AG04449 (cell line): ENCODE data around the gene SPON1.
A peak's percentile ranks its signal among the peaks of the same experiment; 100 is the strongest.

Experiments used
- CTCF ChIA-PET: fragments of 350-600 bp; formaldehyde crosslinking; extraction: SDS; loops from one replicate; lab custom pipeline; 2021; ENCODE audit warnings: antibody characterized with exemption; lab: Yijun Ruan, JAX
- POLR2A ChIA-PET: fragments of 400-600, 350-600 bp; formaldehyde crosslinking; extraction: SDS; loops from one replicate; lab custom pipeline; 2020; ENCODE audit warnings: antibody characterized with exemption, inconsistent platforms; lab: Yijun Ruan, JAX
- DNase-seq: peaks from one replicate; pipeline ENCODE4 v3.0.0-alpha.2; 2010; ENCODE audit warnings: low read depth, low spot score
- H3K4me3 ChIP-seq: 2 replicates; pipeline ENCODE4 v1.5.1; 2011; ENCODE audit warnings: low read depth, mild to moderate bottlenecking, control low read depth, low read length
- CTCF ChIP-seq: IDR thresholded peaks from one replicate; pipeline ENCODE4 v1.5.1; 2011; ENCODE audit warnings: mild to moderate bottlenecking, moderate library complexity, low read length, control low read depth, inconsistent platforms; ENCODE audit not compliant: insufficient read depth; ENCODE audit errors: missing control alignments

Gene SPON1

GRCh38 chr11:14242187-14242586 is 279.7 kb downstream of the SPON1 start:
- no peak for DNase-seq
- TF ChIP-seq CTCF: no peak
- CTCF ChIA-PET: no interaction called here
- POLR2A ChIA-PET: no interaction called here
- no peak overlapping the region for H3K4me3 ChIP-seq

- no peak overlapping the region for H3K4me3 ChIP-seq
- no peak for TF ChIP-seq CTCF
- POLR2A ChIA-PET: no interaction called here
- no peak for DNase-seq
- CTCF ChIA-PET: no interaction called here
Measured at GRCh38 chr11:14242733-14243132, 280.2 kb downstream of the SPON1 start.

- no peak overlapping the region for H3K4me3 ChIP-seq
- POLR2A ChIA-PET: no interaction called here
- CTCF ChIA-PET: interaction anchor here (4.2 kb wide), 1 partner anchor 289 kb away, joined by 28 read pairs; no protein-coding TSS in a partner anchor
- no peak for DNase-seq
- TF ChIP-seq CTCF: no peak
Measured at GRCh38 chr11:14244926-14245325, 282.4 kb downstream of the SPON1 start.

- DNase-seq: no peak
- ChIA-PET POLR2A (no interaction called here), CTCF (interaction anchor here (4.2 kb wide), 1 partner anchor 289 kb away, joined by 28 read pairs; no protein-coding TSS in a partner anchor)
- TF ChIP-seq CTCF: no peak
- no peak overlapping the region for H3K4me3 ChIP-seq
Measured at GRCh38 chr11:14245444-14245843, 282.9 kb downstream of the SPON1 start.

DNA sequence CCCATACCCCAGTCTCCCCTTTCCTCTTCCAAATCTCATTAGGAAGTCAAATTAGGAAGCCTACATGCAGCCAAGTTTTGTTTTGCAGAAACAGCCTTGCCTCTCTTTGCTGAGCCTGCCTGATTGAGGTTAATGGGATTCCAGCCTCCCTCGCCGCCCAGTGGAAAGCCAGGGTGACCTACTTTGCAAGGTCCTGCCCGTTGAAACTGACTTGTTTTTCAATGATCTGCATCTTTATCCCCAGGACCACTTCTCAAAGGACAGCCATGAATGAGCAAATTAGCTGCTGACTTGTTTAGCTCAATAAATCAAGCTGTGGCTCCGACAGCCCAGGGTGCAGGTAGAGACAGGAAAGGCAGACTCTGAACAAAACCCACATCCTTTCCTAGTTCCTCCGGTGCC is 286.1 kb downstream of the SPON1 start:
- ChIA-PET POLR2A (no interaction called here), CTCF (interaction anchor here (1.2 to 4.2 kb wide), 2 partner anchors 285 to 292 kb away, joined by 3 to 28 read pairs; no protein-coding TSS in a partner anchor)
- H3K4me3 ChIP-seq: no peak overlapping the region
- TF ChIP-seq CTCF: no peak
- DNase-seq: no peak

DNA sequence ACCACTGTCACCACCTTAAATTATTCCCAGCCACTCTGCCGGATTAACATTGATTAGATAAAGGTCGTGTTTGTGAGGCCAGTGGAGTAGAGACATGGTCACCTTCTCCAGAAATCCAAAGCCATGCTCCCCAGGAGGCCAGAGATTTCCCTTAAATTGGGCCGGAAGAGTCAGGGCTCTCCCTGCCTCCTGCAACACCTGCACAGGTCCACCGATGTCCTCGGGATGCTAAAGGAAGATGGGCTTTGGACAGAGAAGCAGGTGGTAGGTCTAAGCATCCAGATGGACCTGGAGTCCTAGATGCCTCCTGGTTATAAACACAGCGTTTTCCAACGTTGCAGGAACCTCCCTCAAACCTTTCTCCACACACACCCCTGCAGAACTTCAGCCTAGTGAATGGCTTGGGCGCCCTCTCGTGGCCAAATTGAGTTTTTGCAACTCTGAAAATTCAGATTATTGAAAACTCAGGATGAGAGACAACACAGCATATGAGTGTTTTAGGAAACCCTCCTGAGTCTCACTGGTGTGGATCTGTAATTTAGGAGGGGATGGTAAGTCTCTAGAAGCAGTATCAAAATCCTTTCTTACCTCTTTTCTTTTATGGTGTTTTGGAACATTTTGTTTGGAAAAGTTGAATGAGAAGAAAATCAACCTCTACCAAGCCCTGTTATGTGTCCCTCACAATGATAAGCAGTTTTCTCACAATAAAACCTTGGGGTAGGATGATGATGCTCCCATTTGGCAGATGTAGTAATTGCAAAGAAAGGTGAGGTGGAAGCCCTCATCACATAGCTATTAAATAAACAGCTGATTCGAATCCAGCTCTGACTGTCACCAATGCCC is 286.8 kb downstream of the SPON1 start:
- H3K4me3 ChIP-seq: no peak overlapping the region
- ChIA-PET CTCF (interaction anchor here (0.6 to 5.2 kb wide), 15 partner anchors 9 to 1039 kb away, joined by 3 to 84 read pairs (median 5); no protein-coding TSS in a partner anchor), POLR2A (no interaction called here)
- DNase-seq: no peak
- peak; percentile 75 for TF ChIP-seq CTCF
